Measurements from ENCODE around the gene WDR7.

DNA sequence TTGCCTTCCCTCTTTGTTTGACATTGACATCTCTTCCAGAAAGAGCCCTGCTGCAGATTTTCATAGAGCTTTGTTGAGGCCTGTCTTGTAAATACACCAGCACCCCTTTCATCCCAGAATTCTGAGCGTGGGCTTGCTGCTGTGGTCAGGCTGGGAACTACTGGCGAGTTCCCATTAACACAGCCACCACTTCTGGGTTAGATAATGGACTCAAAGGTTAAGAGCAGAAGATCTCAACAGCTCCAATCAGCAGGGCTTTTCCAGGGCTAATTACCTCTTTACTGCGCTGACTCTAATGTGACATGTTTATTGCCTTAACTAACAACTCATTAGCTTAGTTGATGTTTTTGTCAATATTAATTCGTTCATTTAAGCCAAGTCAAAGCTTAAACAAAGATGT lies 259.8 kb downstream of the WDR7 start:
- TF ChIP-seq, protein P1, sequence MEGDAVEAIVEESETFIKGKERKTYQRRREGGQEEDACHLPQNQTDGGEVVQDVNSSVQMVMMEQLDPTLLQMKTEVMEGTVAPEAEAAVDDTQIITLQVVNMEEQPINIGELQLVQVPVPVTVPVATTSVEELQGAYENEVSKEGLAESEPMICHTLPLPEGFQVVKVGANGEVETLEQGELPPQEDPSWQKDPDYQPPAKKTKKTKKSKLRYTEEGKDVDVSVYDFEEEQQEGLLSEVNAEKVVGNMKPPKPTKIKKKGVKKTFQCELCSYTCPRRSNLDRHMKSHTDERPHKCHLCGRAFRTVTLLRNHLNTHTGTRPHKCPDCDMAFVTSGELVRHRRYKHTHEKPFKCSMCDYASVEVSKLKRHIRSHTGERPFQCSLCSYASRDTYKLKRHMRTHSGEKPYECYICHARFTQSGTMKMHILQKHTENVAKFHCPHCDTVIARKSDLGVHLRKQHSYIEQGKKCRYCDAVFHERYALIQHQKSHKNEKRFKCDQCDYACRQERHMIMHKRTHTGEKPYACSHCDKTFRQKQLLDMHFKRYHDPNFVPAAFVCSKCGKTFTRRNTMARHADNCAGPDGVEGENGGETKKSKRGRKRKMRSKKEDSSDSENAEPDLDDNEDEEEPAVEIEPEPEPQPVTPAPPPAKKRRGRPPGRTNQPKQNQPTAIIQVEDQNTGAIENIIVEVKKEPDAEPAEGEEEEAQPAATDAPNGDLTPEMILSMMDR (IDR thresholded peaks at IDR 0.05): no peak
- TF ChIP-seq EP300 (IDR thresholded peaks at IDR 0.05) (no peak), POLR2A (IDR thresholded peaks at IDR 0.05) (no peak), POLR2AphosphoS5 (IDR thresholded peaks at IDR 0.05) (no peak)

All from gastroesophageal sphincter (tissue), 3 donors.